ENCODE data around the gene PHC2. TPM values are rescaled to one million over a fixed set of nuclear protein-coding genes. Genes with fewer than 3 reads are reported as not detected.
A peak's percentile ranks its signal among the peaks of the same experiment; 100 is the strongest.

PHC2 gene
- total RNA-seq, 1 donor from 2014 or later = 140 TPM

GRCh38 chr1:33298623-33299277 is 132.1 kb downstream of the PHC2 start:
- no peak for DNase-seq (ENCODE audit: low read depth)
- peak; percentile 81 for TF ChIP-seq CTCF (conservative IDR thresholded peaks at IDR 0.05; ENCODE audit: low read depth, low read length)
- H3K4me3 ChIP-seq (ENCODE audit: low read depth, low read length) = no peak overlapping the region

GRCh38 chr1:33297911-33298622 is 132.8 kb downstream of the PHC2 start:
- TF ChIP-seq CTCF (conservative IDR thresholded peaks at IDR 0.05; ENCODE audit: low read depth, low read length) = no peak
- no peak for DNase-seq (ENCODE audit: low read depth)
- no peak overlapping the region for H3K4me3 ChIP-seq (ENCODE audit: low read depth, low read length)

GRCh38 chr1:33296824-33297223 is 134.1 kb downstream of the PHC2 start:
- H3K4me3 ChIP-seq (ENCODE audit: low read depth, low read length) = no peak overlapping the region
- no peak for DNase-seq (ENCODE audit: low read depth)
- TF ChIP-seq CTCF (conservative IDR thresholded peaks at IDR 0.05; ENCODE audit: low read depth, low read length) = no peak

GRCh38 chr1:33296082-33296458 is 134.8 kb downstream of the PHC2 start:
- H3K4me3 ChIP-seq (ENCODE audit: low read depth, low read length) = no peak overlapping the region
- TF ChIP-seq CTCF (conservative IDR thresholded peaks at IDR 0.05; ENCODE audit: low read depth, low read length) = no peak
- DNase-seq (ENCODE audit: low read depth) = no peak

- peak; percentile 97 for TF ChIP-seq CTCF (conservative IDR thresholded peaks at IDR 0.05; ENCODE audit: low read depth, low read length)
- DNase-seq (ENCODE audit: low read depth) = no peak
- no peak overlapping the region for H3K4me3 ChIP-seq (ENCODE audit: low read depth, low read length)
These were observed 135.3 kb downstream of the PHC2 start for GRCh38 chr1:33295450-33296081.

- H3K4me3 ChIP-seq (ENCODE audit: low read depth, low read length) = no peak overlapping the region
- no peak for DNase-seq (ENCODE audit: low read depth)
- TF ChIP-seq CTCF (conservative IDR thresholded peaks at IDR 0.05; ENCODE audit: low read depth, low read length) = no peak
These were observed 135.9 kb downstream of the PHC2 start for GRCh38 chr1:33295023-33295422.

Measured in epithelial cell of proximal tubule (primary cell).